SK-N-SH treated with all-trans-retinoic acid at 6 μM for 48 hours (cell line): ENCODE data around the gene RAP1A.

Source experiments
- ATAC-seq: fragments of 200-7000 bp; cut with Tn5 transposase; 3 replicates; pipeline ENCODE4 v1.9.1; 2020; ENCODE audit warnings: mild to moderate bottlenecking, moderate library complexity
- BACH2 ChIP-seq: fragments of 250-450 bp; sonication (Bioruptor Pico); IDR thresholded peaks from 2 replicates; pipeline ENCODE4 v1.9.0; 2021; ENCODE audit warnings: mild to moderate bottlenecking, borderline replicate concordance
- CSDC2 ChIP-seq: fragments of 250-450 bp; sonication (Bioruptor Pico); IDR thresholded peaks from 2 replicates; pipeline ENCODE4 v1.5.0; 2020; ENCODE audit warnings: mild to moderate bottlenecking, moderate library complexity
- ESRRG ChIP-seq: fragments of 250-450 bp; sonication (Bioruptor Pico); IDR thresholded peaks from 2 replicates; pipeline ENCODE4 v1.6.1; 2021; ENCODE audit warnings: mild to moderate bottlenecking
- GLIS3 ChIP-seq: fragments of 250-450 bp; sonication (Bioruptor Pico); IDR thresholded peaks from 2 replicates; pipeline ENCODE4 v1.5.0; 2020; ENCODE audit warnings: mild to moderate bottlenecking, moderate library complexity
- ISL1 ChIP-seq: fragments of 250-450 bp; sonication (Bioruptor Pico); IDR thresholded peaks from 2 replicates; pipeline ENCODE4 v2.1.2; 2022; ENCODE audit warnings: mild to moderate bottlenecking, moderate library complexity
- PPARA ChIP-seq: fragments of 250-450 bp; sonication (Bioruptor Pico); IDR thresholded peaks from 2 replicates; pipeline ENCODE4 v1.5.0; 2020; ENCODE audit warnings: mild to moderate bottlenecking, borderline replicate concordance
- RARB ChIP-seq: fragments of 250-450 bp; sonication (Bioruptor Pico); IDR thresholded peaks from 2 replicates; pipeline ENCODE4 v1.8.0; 2021; ENCODE audit warnings: mild to moderate bottlenecking, moderate library complexity
- SNAI2 ChIP-seq: fragments of 250-450 bp; sonication (Bioruptor Pico); IDR thresholded peaks from 2 replicates; pipeline ENCODE4 v1.5.0; 2020; ENCODE audit warnings: mild to moderate bottlenecking, moderate library complexity
- TCF4 ChIP-seq: fragments of 250-450 bp; sonication (Bioruptor Pico); IDR thresholded peaks from 2 replicates; pipeline ENCODE4 v1.8.0; 2021; ENCODE audit warnings: mild to moderate bottlenecking, moderate library complexity, borderline replicate concordance
- TOX ChIP-seq: fragments of 250-450 bp; sonication (Bioruptor Pico); IDR thresholded peaks from 2 replicates; pipeline ENCODE4 v1.8.0; 2021; ENCODE audit warnings: mild to moderate bottlenecking, moderate library complexity, borderline replicate concordance
- ZC3H10 ChIP-seq: fragments of 250-450 bp; sonication (Bioruptor Pico); IDR thresholded peaks from 2 replicates; pipeline ENCODE4 v1.5.1; 2021; ENCODE audit warnings: mild to moderate bottlenecking, moderate library complexity
- ZFP3 ChIP-seq: fragments of 250-450 bp; sonication (Bioruptor Pico); IDR thresholded peaks from 2 replicates; pipeline ENCODE4 v1.5.0; 2020; ENCODE audit warnings: mild to moderate bottlenecking, moderate library complexity
- ZFP30 ChIP-seq: fragments of 450-650 bp; formaldehyde crosslinking; IDR thresholded peaks from 2 replicates; pipeline ENCODE4 v1.5.0; 2022; ENCODE audit warnings: mild to moderate bottlenecking, moderate library complexity
- ZNF565 ChIP-seq: fragments of 450-650 bp; formaldehyde crosslinking; conservative IDR thresholded peaks from 2 replicates; pipeline ENCODE4 v1.5.0; 2020; ENCODE audit warnings: low read depth, mild to moderate bottlenecking, moderate library complexity
- ZNF70 ChIP-seq: fragments of 450-650 bp; formaldehyde crosslinking; IDR thresholded peaks from 2 replicates; pipeline ENCODE4 v1.5.0; 2020; ENCODE audit warnings: mild to moderate bottlenecking, moderate library complexity
- ZNF8 ChIP-seq: fragments of 450-650 bp; formaldehyde crosslinking; IDR thresholded peaks from 2 replicates; pipeline ENCODE4 v1.5.0; 2020; ENCODE audit warnings: mild to moderate bottlenecking, moderate library complexity
- TF ChIP-seq, protein P1 (sequence below): fragments of 250-450 bp; sonication (Bioruptor Pico); IDR thresholded peaks from 2 replicates; pipeline ENCODE4 v1.8.0; 2020; ENCODE audit warnings: mild to moderate bottlenecking, moderate library complexity, borderline replicate concordance
- TF ChIP-seq, protein P2 (sequence below): fragments of 250-450 bp; sonication (Bioruptor Pico); IDR thresholded peaks from 2 replicates; pipeline ENCODE4 v1.5.1; 2021; ENCODE audit warnings: mild to moderate bottlenecking, moderate library complexity
- TF ChIP-seq, protein P3 (sequence below): fragments of 250-450 bp; sonication (Bioruptor Pico); IDR thresholded peaks from 2 replicates; pipeline ENCODE4 v1.8.0; 2021; ENCODE audit warnings: low read depth, mild to moderate bottlenecking, moderate library complexity, borderline replicate concordance
- TF ChIP-seq, protein P4 (sequence below): fragments of 250-450 bp; sonication (Bioruptor Pico); IDR thresholded peaks from 2 replicates; pipeline ENCODE4 v1.5.0; 2020; ENCODE audit warnings: mild to moderate bottlenecking, moderate library complexity

Gene RAP1A

DNA sequence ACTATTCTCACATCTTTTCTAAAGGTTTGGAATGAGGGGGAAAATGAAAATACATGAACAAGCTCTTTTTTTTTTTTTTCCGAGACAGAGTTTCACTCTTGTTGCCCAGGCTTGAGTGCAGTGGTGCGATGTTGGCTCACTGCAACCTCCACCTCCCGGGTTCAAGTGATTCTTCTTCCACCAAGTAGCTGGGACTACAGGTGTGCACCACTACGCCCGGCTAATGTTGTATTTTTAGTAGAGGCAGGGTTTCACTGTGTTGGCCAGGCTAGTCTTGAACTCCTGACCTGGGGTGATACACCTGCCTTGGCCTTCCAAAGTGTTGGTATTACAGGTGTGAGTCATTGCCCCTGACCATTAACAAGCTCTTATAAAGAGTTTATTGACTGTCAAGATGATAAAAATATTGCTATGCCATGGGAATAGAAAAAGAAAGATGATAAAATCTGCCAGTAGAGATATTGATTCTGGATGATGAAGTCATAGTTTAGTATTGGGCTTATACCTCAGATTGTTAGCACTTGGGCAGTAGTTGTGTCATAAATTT lies 83.0 kb downstream of the RAP1A start:
- TF ChIP-seq ZFP3 (CRISPR knock-in tag) (no peak), PPARA (no peak), SNAI2 (CRISPR knock-in tag) (no peak), ISL1 (CRISPR knock-in tag) (no peak), ZC3H10 (no peak), GLIS3 (CRISPR knock-in tag) (no peak), ZNF70 (CRISPR knock-in tag) (no peak), ZFP30 (CRISPR knock-in tag) (no peak), ZNF8 (CRISPR knock-in tag) (no peak), CSDC2 (CRISPR knock-in tag) (no peak), ESRRG (CRISPR knock-in tag) (no peak)
- TF ChIP-seq, protein P1, sequence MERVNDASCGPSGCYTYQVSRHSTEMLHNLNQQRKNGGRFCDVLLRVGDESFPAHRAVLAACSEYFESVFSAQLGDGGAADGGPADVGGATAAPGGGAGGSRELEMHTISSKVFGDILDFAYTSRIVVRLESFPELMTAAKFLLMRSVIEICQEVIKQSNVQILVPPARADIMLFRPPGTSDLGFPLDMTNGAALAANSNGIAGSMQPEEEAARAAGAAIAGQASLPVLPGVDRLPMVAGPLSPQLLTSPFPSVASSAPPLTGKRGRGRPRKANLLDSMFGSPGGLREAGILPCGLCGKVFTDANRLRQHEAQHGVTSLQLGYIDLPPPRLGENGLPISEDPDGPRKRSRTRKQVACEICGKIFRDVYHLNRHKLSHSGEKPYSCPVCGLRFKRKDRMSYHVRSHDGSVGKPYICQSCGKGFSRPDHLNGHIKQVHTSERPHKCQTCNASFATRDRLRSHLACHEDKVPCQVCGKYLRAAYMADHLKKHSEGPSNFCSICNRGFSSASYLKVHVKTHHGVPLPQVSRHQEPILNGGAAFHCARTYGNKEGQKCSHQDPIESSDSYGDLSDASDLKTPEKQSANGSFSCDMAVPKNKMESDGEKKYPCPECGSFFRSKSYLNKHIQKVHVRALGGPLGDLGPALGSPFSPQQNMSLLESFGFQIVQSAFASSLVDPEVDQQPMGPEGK (CRISPR knock-in tag) = no peak
- TF ChIP-seq, protein P2, sequence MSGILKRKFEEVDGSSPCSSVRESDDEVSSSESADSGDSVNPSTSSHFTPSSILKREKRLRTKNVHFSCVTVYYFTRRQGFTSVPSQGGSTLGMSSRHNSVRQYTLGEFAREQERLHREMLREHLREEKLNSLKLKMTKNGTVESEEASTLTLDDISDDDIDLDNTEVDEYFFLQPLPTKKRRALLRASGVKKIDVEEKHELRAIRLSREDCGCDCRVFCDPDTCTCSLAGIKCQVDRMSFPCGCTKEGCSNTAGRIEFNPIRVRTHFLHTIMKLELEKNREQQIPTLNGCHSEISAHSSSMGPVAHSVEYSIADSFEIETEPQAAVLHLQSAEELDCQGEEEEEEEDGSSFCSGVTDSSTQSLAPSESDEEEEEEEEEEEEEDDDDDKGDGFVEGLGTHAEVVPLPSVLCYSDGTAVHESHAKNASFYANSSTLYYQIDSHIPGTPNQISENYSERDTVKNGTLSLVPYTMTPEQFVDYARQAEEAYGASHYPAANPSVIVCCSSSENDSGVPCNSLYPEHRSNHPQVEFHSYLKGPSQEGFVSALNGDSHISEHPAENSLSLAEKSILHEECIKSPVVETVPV (CRISPR knock-in tag) = no peak
- TF ChIP-seq, protein P3, sequence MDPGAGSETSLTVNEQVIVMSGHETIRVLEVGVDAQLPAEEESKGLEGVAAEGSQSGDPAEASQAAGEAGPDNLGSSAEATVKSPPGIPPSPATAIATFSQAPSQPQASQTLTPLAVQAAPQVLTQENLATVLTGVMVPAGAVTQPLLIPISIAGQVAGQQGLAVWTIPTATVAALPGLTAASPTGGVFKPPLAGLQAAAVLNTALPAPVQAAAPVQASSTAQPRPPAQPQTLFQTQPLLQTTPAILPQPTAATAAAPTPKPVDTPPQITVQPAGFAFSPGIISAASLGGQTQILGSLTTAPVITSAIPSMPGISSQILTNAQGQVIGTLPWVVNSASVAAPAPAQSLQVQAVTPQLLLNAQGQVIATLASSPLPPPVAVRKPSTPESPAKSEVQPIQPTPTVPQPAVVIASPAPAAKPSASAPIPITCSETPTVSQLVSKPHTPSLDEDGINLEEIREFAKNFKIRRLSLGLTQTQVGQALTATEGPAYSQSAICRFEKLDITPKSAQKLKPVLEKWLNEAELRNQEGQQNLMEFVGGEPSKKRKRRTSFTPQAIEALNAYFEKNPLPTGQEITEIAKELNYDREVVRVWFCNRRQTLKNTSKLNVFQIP (CRISPR knock-in tag) = no peak
- ATAC-seq = no peak

DNA sequence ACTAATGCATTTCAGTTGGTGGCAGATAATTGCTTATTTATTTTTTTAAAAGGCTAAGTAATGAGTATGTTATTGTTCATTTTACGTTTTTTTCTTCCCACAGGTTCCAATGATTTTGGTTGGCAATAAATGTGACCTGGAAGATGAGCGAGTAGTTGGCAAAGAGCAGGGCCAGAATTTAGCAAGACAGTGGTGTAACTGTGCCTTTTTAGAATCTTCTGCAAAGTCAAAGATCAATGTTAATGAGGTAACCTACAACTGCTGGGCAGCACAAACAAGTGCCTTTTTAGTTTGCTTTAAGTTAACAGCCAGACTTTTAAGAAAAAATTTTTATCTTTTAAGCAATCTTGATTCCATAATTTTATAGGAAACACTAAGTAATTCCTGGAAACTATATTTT lies 84.7 kb downstream of the RAP1A start:
- no peak for TF ChIP-seq RARB (CRISPR knock-in tag)
- no peak for TF ChIP-seq SNAI2 (CRISPR knock-in tag)
- no peak for TF ChIP-seq ZNF565 (CRISPR knock-in tag)
- no peak for TF ChIP-seq ZC3H10
- no peak for TF ChIP-seq TOX (CRISPR knock-in tag)
- TF ChIP-seq ZNF70 (CRISPR knock-in tag) = no peak
- TF ChIP-seq, protein P1 (CRISPR knock-in tag) = no peak
- no peak for TF ChIP-seq PPARA
- TF ChIP-seq ESRRG (CRISPR knock-in tag) = no peak
- TF ChIP-seq, protein P4, sequence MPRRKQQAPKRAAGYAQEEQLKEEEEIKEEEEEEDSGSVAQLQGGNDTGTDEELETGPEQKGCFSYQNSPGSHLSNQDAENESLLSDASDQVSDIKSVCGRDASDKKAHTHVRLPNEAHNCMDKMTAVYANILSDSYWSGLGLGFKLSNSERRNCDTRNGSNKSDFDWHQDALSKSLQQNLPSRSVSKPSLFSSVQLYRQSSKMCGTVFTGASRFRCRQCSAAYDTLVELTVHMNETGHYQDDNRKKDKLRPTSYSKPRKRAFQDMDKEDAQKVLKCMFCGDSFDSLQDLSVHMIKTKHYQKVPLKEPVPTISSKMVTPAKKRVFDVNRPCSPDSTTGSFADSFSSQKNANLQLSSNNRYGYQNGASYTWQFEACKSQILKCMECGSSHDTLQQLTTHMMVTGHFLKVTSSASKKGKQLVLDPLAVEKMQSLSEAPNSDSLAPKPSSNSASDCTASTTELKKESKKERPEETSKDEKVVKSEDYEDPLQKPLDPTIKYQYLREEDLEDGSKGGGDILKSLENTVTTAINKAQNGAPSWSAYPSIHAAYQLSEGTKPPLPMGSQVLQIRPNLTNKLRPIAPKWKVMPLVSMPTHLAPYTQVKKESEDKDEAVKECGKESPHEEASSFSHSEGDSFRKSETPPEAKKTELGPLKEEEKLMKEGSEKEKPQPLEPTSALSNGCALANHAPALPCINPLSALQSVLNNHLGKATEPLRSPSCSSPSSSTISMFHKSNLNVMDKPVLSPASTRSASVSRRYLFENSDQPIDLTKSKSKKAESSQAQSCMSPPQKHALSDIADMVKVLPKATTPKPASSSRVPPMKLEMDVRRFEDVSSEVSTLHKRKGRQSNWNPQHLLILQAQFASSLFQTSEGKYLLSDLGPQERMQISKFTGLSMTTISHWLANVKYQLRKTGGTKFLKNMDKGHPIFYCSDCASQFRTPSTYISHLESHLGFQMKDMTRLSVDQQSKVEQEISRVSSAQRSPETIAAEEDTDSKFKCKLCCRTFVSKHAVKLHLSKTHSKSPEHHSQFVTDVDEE (CRISPR knock-in tag) = no peak
- TF ChIP-seq ZNF8 (CRISPR knock-in tag) = no peak
- TF ChIP-seq TCF4 (CRISPR knock-in tag) = no peak
- TF ChIP-seq BACH2 = no peak
- TF ChIP-seq, protein P3 (CRISPR knock-in tag) = no peak
- TF ChIP-seq, protein P2 (CRISPR knock-in tag) = no peak
- TF ChIP-seq ZFP30 (CRISPR knock-in tag) = no peak
- no peak for TF ChIP-seq GLIS3 (CRISPR knock-in tag)
- no peak for TF ChIP-seq ISL1 (CRISPR knock-in tag)
- no peak for TF ChIP-seq ZFP3 (CRISPR knock-in tag)
- TF ChIP-seq, all 23 proteins: peak for 0
- no peak for ATAC-seq
